Neural cell (in vitro differentiated cells): ENCODE data around the gene MRPL10.

Experiments used
- CTCF ChIP-seq: fragments of 450-650 bp; IDR thresholded peaks from 2 replicates; pipeline ENCODE4 v1.5.1; 2014; ENCODE audit warnings: antibody characterized with exemption, mild to moderate bottlenecking, moderate library complexity; ENCODE audit not compliant: poor library complexity, severe bottlenecking
- POLR2AphosphoS5 ChIP-seq: IDR thresholded peaks from 2 replicates; pipeline ENCODE4 v1.6.1; 2012

GRCh38 chr17:47821031-47821423, 10.3 kb downstream of the MRPL10 start:
- TF ChIP-seq CTCF: no peak
- TF ChIP-seq POLR2AphosphoS5: no peak
